RWPE1 (cell line): ENCODE measurements around the gene BTD.

Source experiments
- CTCF ChIA-PET: fragments of 350-600 bp; sonication (Branson Sonifier 250); formaldehyde crosslinking; extraction: SDS; loops from one replicate; lab custom pipeline; 2021; lab: Yijun Ruan, JAX
- POLR2A ChIA-PET: fragments of 400-600 bp; formaldehyde crosslinking; extraction: SDS; loops from one replicate; lab custom pipeline; 2020; ENCODE audit warnings: antibody characterized with exemption; ENCODE audit not compliant: low non-redundant PET; lab: Yijun Ruan, JAX
- DNase-seq: peaks from one replicate; pipeline ENCODE4 v3.0.0; 2012; ENCODE audit warnings: low spot score
- H3K27ac ChIP-seq: fragments of 450-650 bp; 2 replicates; pipeline ENCODE4 v1.5.1; 2017
- CTCF ChIP-seq: fragments of 450-650 bp; conservative IDR thresholded peaks from 2 replicates; pipeline ENCODE4 v1.5.1; 2017; ENCODE audit warnings: low read depth, mild to moderate bottlenecking

BTD gene

GRCh38 chr3:15628967-15629366, 27.4 kb downstream of the BTD start:
- ChIA-PET CTCF (interaction anchor here (0.6 kb wide), 1 partner anchor 62 kb away, joined by 3 read pairs; no protein-coding TSS in a partner anchor), POLR2A (no interaction called here)
- TF ChIP-seq CTCF: no peak
- H3K27ac ChIP-seq: no peak overlapping the region
- no peak for DNase-seq

DNA sequence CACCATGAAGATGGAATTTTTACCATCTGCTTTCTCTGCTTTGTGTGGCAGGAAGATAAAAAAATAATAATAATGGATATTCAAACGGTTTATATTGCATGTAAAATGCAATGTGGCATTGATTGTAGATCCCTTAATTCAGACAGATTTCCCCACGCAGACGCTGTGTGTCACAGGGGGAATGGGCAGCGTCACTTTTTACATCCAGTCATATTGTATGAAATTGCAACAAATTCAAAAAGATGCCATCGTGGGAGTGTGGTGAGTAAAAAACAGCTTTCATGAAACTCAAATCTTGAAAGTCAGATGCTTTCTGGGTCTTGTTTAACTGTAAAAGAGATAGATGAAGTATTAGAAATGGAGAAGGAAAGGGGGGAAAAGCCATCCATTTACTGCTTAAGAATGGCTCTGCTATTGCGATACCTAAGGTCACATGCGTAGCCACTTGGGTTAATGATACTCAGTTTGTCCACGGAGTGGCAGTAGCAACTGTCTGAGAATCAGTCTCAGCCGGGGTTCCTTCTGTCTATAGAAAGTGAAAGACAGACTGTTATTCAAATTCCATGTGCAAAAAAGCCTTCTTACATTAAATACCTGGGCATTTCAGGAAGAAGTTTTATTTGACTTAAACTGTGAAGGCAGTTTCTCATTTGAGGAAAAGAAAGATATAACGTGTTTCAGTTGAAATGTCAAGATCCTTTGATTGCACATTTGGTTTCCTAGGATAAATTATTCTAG, 28.5 kb downstream of the BTD start:
- DNase-seq: peak; percentile 73
- H3K27ac ChIP-seq: no peak overlapping the region
- TF ChIP-seq CTCF: peak; percentile 77
- ChIA-PET CTCF (interaction anchor here (0.6 to 0.8 kb wide), 2 partner anchors 49 to 74 kb away, joined by 3 read pairs; no protein-coding TSS in a partner anchor), POLR2A (no interaction called here)

DNA sequence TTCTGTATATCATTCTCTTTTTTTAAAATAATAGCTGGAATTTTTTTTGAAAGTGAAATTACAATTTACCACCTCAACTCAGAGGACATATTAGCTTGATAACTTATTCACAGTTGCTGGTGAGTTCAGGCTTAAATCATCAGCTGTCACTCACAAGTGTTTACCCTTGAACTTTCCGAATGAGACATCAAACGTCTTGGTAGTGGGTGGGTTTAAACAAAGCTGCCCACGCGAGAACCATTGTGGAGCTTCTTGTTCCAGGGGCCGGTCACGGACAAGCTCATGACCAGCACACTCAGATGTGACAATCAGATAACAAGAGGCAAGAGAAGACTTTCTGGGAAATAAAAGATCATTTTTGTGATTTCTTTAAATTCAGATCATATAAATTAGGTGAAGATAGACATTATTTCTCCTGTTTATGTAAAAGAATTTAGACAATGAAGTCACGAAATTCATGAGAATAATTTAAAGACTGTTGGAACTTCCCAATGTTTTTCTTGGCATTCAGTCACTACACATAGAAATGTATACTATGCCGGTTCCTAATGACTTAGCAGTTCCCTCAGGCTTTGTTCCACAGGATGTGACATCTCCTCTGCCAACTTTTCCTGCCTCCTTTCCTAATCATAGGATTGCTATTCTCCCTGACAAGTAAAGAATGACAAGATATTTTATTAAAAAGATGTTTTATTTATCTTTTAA, 29.3 kb downstream of the BTD start:
- TF ChIP-seq CTCF: no peak
- POLR2A ChIA-PET: no interaction called here
- no peak for DNase-seq
- H3K27ac ChIP-seq: peak overlapping the region; percentile 43; the same call in 1 of the 2 replicates
- CTCF ChIA-PET: interaction anchor here (0.6 to 0.8 kb wide), 3 partner anchors 49 to 247 kb away, joined by 3 to 5 read pairs (median 3); no protein-coding TSS in a partner anchor

DNA sequence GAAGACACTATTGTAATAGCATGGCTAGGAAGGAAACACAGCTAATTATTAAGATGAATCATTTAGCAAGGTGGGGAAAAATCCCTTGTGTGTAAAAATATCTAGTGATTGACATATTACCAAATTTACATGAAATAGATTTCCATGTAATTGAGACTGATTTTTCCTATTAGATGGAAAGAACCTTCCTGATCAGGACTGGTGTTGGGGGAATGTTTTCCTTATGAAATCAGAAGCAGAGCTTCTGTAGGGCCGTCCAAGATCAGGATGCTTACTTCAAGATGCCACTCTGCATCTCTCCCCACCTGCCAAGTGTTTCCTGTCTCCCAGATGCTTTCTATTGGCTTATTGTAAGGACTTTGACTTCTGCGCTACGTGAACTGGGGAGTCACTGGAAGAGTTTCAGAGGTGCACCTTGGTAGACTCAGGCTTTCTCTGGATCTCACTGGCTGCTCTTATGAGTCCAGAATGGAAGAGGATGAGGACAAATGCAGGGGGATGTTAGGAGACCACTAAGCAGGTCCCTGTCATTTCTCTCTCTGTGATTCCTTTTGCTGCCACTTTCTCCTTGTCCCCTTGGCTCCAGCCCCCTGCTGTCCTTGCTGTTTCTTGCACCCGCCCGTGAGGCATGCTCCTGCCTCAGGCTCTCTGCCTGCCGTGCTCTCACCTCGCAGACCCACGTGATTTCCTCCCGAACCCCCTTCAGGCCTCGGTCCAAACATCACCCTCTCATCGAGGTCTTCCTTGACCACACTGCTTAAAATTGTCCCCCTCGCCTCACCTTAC, 30.1 kb downstream of the BTD start:
- ChIA-PET CTCF (no interaction called here), POLR2A (no interaction called here)
- TF ChIP-seq CTCF: no peak
- DNase-seq: no peak
- peak overlapping the region; percentile 75 for H3K27ac ChIP-seq

- CTCF ChIA-PET: no interaction called here
- no peak for DNase-seq
- POLR2A ChIA-PET: no interaction called here
- no peak for TF ChIP-seq CTCF
- H3K27ac ChIP-seq: peak overlapping the region; percentile 75
Measured at GRCh38 chr3:15632212-15632580, 30.7 kb downstream of the BTD start.

DNA sequence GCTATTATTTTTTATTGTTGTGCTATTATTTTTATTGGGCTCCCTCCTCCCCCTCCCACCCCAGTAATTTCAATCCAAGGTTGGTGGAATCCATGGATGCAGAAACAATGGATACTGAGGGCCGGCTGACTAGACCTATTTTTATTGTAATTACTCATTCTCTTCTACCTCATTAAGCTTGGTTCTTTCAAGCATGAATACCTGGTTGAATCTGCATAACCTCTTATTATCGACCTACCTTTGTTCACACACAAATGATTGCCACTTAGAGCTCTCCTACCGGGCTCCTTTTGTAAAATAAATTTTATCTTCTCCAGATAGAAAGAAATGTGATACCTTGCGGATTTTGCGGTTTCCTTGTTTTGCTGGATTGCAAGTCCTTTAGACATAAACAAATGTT, 31.6 kb downstream of the BTD start:
- ChIA-PET CTCF (no interaction called here), POLR2A (no interaction called here)
- no peak for DNase-seq
- no peak overlapping the region for H3K27ac ChIP-seq
- TF ChIP-seq CTCF: no peak
